Testis (tissue), 3 donors: Measurements from ENCODE around the gene SH3BP2. TPM values are rescaled to one million over a fixed set of nuclear protein-coding genes. Genes with fewer than 3 reads are reported as not detected.
A peak's percentile ranks its signal among the peaks of the same experiment; 100 is the strongest.

Experiments used
- DNase-seq: peaks from one replicate; pipeline ENCODE4 v3.0.0-alpha.2; 2019
- H3K27ac ChIP-seq, 2 donors: fragments of 200-600 bp; sonication (generic); one replicate each; pipeline ENCODE4 v1.5.1; 2019
- H3K27me3 ChIP-seq: fragments of 200-600 bp; sonication (generic); one replicate; pipeline ENCODE4 v1.5.1; 2019
- H3K36me3 ChIP-seq: fragments of 200-600 bp; sonication (generic); one replicate; pipeline ENCODE4 v1.5.1; 2017; ENCODE audit warnings: low read depth; ENCODE audit errors: missing control alignments
- H3K4me1 ChIP-seq: fragments of 200-600 bp; sonication (generic); one replicate; pipeline ENCODE4 v1.5.1; 2019
- H3K4me3 ChIP-seq, 2 donors: fragments of 200-600 bp; sonication (generic); one replicate each; pipeline ENCODE4 v1.5.1; 2017 to 2019
- H3K9me3 ChIP-seq: fragments of 200-600 bp; sonication (generic); one replicate; pipeline ENCODE4 v1.5.1; 2017
- POLR2A ChIP-seq: fragments of 450-650 bp; IDR thresholded peaks from one replicate; pipeline ENCODE4 v1.6.1; 2017; ENCODE audit warnings: antibody characterized with exemption, mild to moderate bottlenecking, moderate library complexity
- WGBS, 2 donors: methylation state at CpG; one replicate each; pipeline ENCODE4 v1.1.5; 2018; 5-methylcytosine and 5-hydroxymethylcytosine counted together
- intact Hi-C: fragments of 100-400 bp; cut with DNase I; formaldehyde crosslinking; loops from one replicate; pipeline ENCODE4 v1.15.1; 2023; ENCODE audit warnings: low total_unique reads
- polyA plus RNA-seq: library from polyadenylated mRNA; stranded (reverse); fragments of 350-450 nt; fragmentation: Illumina TruSeq; extraction: RNeasy Lipid Tissue Mini Kit (QIAGEN cat#74804); gene quantifications from one replicate; pipeline ENCODE4 v1.2.3, GENCODE V29; 2014; ENCODE audit warnings: low read depth, low replicate concordance; ENCODE audit not compliant: insufficient read depth
- total RNA-seq, 2 donors: library from RNA; depleted of rRNA; stranded (reverse); fragments of >200 nt; gene quantifications; one replicate each; pipeline ENCODE4 v1.2.3, GENCODE V29; 2016
- TF ChIP-seq, protein P1 (sequence below), 3 experiments: fragments of 450-650 bp in 2 of 3; fragments of 200-600 bp in 1 of 3; sonication (generic) in 1 of 3; IDR thresholded peaks; one replicate each; pipeline ENCODE4 v1.5.1; 2016 to 2019; ENCODE audit warnings: antibody characterized with exemption in 3 of 3, mild to moderate bottlenecking in 2 of 3, moderate library complexity in 1 of 3

Gene SH3BP2
- total and polyA plus RNA-seq, 3 donors from 2014 or later = 26.6 to 47.3 (median 45.0) TPM

DNA sequence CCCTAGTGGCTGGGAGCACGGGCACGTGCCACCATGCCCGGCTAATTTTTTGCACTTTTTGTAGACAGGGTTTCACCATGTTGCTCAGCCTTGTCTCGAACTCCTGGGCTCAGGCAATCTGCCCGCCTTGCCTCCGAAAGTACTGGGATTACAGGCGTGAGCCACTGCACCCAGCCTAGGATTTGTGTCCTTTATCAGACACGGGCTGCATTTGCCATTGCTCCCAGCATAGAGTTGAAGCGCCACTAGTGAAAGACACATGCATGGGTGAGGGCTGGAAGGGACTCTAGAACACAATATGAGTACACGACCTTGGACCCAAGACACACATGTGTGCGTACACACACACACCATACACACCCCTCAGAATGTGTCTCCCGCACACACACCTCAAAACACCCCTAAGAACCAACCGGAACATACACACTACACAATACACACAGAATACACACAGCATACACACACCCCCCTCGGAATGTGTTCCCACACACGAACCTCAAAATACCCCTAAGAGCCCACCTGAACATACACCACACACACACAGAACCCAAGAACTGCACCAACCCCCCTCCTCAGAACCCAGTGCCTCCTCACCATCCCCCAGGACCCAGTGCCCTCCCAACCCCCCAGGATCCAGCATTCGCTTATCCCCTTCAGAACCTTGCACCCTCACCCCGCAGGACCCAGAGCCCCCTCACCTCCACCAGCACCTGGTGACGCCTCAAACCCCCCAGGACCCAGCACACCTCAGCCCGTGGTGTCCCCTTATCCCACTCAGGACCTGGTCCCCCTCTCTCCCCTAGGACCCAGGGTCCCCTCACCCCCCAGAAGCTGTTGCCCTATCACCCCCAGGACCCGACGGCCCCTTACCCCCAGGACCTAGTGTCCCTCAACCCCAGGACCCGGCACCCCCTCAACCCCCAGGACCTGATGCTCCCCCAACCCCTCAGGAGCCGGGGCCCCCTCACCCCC lies 37.8 kb upstream of the SH3BP2 start:
- Histone ChIP-seq H3K9me3 (no peaks in the 10 kb centered on the region), H3K27ac (peak overlapping the region; percentile 70 to 80), H3K36me3 (no peaks in the 10 kb centered on the region), H3K4me1 (peaks cover 21% of the 10 kb centered on the region), H3K27me3 (no peaks in the 10 kb centered on the region), H3K4me3 (peak overlapping the region; percentile 79 to 90)
- intact Hi-C loops = no loop called here
- TF ChIP-seq POLR2A = no peak
- TF ChIP-seq, protein P1, sequence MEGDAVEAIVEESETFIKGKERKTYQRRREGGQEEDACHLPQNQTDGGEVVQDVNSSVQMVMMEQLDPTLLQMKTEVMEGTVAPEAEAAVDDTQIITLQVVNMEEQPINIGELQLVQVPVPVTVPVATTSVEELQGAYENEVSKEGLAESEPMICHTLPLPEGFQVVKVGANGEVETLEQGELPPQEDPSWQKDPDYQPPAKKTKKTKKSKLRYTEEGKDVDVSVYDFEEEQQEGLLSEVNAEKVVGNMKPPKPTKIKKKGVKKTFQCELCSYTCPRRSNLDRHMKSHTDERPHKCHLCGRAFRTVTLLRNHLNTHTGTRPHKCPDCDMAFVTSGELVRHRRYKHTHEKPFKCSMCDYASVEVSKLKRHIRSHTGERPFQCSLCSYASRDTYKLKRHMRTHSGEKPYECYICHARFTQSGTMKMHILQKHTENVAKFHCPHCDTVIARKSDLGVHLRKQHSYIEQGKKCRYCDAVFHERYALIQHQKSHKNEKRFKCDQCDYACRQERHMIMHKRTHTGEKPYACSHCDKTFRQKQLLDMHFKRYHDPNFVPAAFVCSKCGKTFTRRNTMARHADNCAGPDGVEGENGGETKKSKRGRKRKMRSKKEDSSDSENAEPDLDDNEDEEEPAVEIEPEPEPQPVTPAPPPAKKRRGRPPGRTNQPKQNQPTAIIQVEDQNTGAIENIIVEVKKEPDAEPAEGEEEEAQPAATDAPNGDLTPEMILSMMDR (IDR thresholded peaks at IDR 0.05) = no peak
- WGBS, 2 donors = 39 to 44% methylated on average over 19 to 23 of the region's 23 CpGs
- DNase-seq = no peak

DNA sequence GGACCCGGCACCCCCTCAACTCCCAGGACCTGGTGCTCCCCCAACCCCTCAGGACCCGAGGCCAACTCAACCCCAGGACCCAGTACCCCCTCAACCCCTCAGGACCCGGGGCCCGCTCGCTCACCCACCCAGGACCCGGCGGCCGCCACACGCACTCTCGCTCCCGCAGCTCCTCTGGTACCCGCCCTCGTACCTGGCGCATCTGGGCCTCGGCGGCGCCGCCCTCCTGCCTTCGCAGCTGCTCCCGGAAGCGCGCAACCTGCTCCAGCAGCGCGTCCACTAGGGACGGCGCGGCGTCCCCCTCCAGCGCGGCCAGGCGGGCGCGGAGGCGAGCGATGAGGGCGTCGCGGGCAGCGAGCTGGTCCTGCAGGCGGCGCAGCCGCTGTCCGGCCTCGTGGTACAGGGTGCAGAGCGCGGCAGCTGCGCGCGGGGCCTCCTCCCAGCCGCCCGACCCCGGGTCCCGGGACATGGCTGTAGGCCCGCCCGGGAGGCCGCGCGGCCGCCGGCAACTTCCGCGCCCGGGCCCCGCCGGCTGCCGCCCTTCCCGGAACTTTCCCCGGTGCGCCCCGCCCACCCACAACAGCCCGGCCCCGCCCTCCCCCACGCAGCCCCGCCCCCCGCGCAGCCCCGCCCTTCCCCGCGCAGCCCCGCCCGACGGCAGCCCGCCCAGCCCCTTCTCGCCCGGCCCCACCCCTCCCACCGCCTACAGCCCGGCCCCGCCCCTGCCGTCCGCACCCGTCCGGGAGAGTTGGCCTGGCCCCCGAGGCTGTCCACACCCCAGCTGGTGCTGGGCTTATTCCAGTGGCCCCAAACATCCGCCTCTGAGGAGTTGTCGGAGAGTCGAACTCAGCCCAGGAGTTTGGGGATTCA lies 36.8 kb upstream of the SH3BP2 start, which contains the start of gene TNIP2:
TNIP2 (minus strand) TSS at position 516 of the 870 bp plus-strand sequence; CDS start at position 469, 47 bp downstream.
- Histone ChIP-seq H3K27me3 (no peaks in the 10 kb centered on the region), H3K27ac (peak within 1 kb of the TSS; percentile 70 to 80), H3K36me3 (no peaks in the 10 kb centered on the region), H3K4me1 (peaks cover 12% of the 10 kb centered on the region), H3K4me3 (peak within 1 kb of the TSS; percentile 79 to 90), H3K9me3 (no peaks in the 10 kb centered on the region)
- intact Hi-C loops = no loop called here
- no peak for TF ChIP-seq POLR2A
- TF ChIP-seq, protein P1 (IDR thresholded peaks at IDR 0.05) = peak in 1 of 3 experiments; percentile 33
- 0 to 1% methylated on average over 2 to 51 of the region's 96 CpGs for WGBS, 2 donors
- peak; percentile 88 for DNase-seq

DNA sequence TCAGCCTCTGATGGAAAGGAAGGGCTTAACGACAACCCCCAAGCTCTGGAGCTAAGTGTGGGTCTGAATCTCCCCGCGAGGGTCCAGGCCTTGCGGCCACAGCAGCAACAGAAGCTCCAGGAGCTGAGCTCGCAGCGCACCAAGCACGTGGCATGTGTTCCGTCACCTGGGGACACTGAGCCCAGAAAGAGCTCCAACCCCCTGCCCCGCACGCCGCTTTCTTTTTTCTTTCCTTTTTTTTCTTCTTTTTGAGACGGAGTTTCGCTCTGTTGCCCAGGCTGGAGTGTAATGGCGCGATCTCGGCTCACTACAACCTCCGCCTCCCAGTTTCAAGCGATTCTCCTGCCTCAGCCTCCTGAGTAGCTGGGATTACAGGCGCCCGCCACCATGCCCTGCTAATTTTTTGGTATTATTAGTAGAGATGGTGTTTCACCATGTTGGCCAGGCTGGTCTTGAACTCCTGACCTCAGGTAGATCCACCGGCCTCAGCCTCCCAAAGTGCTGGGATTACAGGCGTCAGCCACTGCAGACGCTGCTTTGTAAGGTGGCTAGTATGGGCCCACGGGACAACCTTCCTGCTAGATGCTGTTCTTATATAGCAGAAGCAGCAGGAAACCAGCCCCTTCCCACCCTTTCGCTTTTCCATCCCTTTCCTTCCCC lies 36.1 kb upstream of the SH3BP2 start:
- TF ChIP-seq, protein P1 (IDR thresholded peaks at IDR 0.05) = no peak
- TF ChIP-seq POLR2A = no peak
- intact Hi-C loops = no loop called here
- WGBS, 2 donors = 43 to 49% methylated on average over 24 to 25 of the region's 25 CpGs

DNA sequence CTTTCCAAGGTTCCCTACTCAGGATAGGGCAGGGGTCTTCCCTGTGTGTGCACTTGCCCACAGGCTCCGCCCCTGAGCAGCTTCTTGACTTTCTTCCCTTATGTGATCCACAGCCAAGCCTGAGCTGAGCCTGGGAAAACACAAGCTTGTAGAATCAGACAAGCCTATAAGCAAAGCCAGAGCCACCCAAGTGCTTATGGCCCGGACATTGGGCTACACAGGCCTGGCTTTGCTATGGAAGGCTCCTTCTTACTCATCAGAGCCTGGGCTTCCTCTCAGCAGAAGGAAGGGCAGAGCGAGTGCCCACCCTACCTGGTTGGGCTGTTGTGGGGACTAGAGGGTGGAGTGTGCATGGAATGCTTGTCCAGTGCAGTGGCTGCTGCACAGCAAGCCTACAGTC lies 35.5 kb upstream of the SH3BP2 start:
- no peak for DNase-seq
- WGBS, 2 donors = 90 to 93% methylated on average over 2 to 3 of the region's 3 CpGs
- TF ChIP-seq, protein P1 (IDR thresholded peaks at IDR 0.05) = no peak
- no peak for TF ChIP-seq POLR2A
- Histone ChIP-seq H3K27ac (no peak overlapping the region), H3K36me3 (no peaks in the 10 kb centered on the region), H3K9me3 (no peaks in the 10 kb centered on the region), H3K27me3 (no peaks in the 10 kb centered on the region), H3K4me1 (peaks cover 8% of the 10 kb centered on the region), H3K4me3 (no peak overlapping the region)
- intact Hi-C loops = no loop called here

More for the DNA sequence above, 36.1 kb upstream of the SH3BP2 start:
- H3K4me3 ChIP-seq = peak overlapping the region; percentile 56 to 79
- H3K27me3 ChIP-seq = no peaks in the 10 kb centered on the region
- H3K27ac ChIP-seq = peak overlapping the region; percentile 38 to 55
- H3K36me3 ChIP-seq = no peaks in the 10 kb centered on the region
- no peak for DNase-seq
- H3K9me3 ChIP-seq = no peaks in the 10 kb centered on the region
- H3K4me1 ChIP-seq = peaks cover 12% of the 10 kb centered on the region
